ENCODE data around the gene WDR46.
"Not testable (repeated sequence)": the region's sequence is repeated elsewhere in the genome, so short reads cannot be mapped to it uniquely, and the experiment has no call there.

Gene WDR46

DNA sequence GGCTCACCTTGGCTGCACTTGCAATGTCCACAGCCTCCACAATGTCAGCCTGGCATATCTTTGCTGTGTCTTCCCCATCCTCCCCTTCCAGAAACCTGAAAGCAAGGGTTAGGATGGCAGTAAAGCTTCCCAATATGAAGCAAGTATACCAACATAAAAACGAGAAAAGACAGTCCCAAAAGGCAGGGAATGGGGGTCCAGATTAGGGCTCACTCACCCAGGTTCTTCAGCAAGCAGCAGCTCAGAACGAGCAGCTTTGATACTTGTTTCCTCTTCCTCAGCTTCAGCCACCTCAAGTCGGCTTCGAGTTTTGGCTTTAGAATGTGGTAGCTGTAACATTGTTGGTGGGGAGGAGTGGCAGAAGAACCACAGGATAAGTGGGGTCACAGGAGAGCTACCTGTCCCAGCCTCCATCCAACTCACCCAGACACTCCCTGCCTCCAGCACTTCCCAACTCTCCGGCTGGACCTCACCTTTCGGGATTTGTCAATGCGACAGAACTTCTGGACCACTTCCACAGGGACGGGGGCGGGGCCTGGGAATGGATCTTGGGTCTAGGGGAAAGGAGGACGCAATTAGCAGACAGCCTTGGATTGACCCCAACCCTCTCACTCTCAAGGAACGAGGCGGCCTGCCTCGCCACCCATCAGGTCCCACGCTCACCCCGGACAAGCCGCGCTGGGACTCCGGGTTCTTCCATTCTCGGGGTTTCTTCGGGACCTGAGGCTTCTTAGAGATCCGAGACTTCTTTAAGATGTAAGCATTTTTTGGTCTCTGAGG, 708 bp downstream of the WDR46 start:
- DNase-seq (ENCODE audit: low read depth in 2 of 2): no peak

GRCh38 chr6:33286946-33287914, 1.8 kb downstream of the WDR46 start:
- no peak for DNase-seq (ENCODE audit: low read depth in 2 of 2)

- DNase-seq (ENCODE audit: low read depth in 2 of 2): not testable (repeated sequence)
These were observed 3.8 kb downstream of the WDR46 start for GRCh38 chr6:33285214-33285613.

DNA sequence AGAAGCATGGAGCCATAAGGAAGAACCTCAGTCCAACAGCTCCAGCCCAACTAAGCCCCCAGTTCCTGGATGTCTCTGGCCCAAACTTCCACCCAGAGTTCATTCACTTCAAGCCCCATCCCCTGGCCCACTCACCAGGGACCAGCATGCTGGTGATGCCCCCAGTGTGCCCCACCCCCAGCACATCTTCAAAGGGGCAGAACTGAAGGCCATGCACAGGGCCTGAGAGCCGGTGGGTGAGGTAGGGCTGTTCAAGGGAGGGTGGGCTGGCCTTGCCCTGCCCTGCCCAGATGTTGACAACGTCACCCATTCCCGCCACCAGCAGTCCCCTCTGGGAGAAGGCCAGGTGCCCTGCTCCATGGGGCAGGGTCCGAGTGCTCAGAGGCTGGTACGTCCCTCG, 8.5 kb downstream of the WDR46 start:
- DNase-seq (ENCODE audit: low read depth in 2 of 2): no peak

DNA sequence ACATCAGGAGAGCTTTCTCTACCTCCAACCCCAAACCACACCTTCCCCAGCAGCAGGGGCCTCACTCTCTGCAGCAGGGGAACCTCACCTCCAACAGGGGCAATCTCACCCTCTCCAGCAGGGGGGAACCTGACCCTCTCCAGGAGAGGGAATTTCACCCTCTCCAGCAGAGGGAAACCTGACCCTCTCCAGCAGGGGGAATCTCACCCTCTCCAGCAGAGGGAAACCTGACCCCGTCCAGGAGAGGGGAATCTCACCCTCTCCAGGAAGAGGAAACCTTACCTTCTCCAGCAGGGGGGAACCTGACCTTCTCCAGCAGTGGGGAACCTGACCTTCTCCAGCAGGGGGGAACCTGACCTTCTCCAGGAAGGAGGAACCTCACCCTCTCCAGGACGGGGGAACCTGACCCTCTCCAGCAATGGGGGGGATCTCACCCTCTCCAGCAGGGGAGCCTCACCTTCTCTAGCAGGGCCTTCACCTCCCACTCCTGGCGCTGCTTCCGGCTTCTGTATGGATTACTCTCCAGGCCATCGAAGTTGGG, 9.0 kb downstream of the WDR46 start:
- DNase-seq (ENCODE audit: low read depth in 2 of 2): no peak

DNA sequence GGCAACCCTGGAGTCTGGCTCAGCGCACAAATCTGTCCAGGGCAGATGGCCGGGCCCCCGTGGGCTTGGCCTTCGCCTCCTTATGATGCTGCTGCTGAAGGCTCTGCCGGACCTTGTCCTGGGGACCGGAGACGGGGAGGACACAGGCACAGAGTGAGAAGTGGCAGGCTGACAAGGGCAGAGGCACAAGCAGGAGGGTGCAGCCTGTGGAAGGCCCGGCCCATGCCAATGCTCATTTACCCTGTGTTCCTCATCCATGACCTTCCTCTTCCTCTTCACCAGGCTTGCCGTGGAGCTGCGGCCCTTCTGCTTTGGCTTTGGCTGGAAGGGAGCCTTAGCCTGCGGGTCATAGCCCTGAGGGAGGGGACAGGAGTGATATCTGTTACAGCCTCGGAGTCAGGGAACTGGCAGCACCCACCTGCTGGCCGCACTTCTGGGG, 9.8 kb downstream of the WDR46 start:
- no peak for DNase-seq (ENCODE audit: low read depth in 2 of 2)

DNA sequence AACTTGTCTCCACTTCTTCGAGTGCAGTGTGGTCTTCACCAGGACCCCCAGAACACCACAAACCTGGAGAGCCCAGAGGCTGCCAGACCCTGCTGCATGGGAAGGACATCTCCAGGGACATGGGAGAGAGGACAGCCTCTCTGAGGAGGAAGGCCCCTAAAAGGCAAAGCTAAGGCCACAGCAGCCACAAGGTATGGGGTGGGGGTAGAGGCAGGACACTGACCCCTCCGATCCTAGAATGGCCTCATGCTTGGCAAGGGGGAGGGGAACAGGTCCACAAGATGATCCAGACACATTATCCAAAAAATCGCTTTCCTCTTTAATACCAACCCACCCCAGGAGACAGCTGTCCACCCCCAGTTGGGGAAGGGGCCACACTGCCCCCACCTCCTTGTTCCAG, 10.2 kb downstream of the WDR46 start:
- DNase-seq (ENCODE audit: low read depth in 2 of 2): no peak

- no peak for DNase-seq (ENCODE audit: low read depth in 2 of 2)
These were observed 10.7 kb downstream of the WDR46 start for GRCh38 chr6:33278392-33278741.

- DNase-seq (ENCODE audit: low read depth in 2 of 2): no peak
These were observed 11.2 kb downstream of the WDR46 start for GRCh38 chr6:33277663-33278391.

DNA sequence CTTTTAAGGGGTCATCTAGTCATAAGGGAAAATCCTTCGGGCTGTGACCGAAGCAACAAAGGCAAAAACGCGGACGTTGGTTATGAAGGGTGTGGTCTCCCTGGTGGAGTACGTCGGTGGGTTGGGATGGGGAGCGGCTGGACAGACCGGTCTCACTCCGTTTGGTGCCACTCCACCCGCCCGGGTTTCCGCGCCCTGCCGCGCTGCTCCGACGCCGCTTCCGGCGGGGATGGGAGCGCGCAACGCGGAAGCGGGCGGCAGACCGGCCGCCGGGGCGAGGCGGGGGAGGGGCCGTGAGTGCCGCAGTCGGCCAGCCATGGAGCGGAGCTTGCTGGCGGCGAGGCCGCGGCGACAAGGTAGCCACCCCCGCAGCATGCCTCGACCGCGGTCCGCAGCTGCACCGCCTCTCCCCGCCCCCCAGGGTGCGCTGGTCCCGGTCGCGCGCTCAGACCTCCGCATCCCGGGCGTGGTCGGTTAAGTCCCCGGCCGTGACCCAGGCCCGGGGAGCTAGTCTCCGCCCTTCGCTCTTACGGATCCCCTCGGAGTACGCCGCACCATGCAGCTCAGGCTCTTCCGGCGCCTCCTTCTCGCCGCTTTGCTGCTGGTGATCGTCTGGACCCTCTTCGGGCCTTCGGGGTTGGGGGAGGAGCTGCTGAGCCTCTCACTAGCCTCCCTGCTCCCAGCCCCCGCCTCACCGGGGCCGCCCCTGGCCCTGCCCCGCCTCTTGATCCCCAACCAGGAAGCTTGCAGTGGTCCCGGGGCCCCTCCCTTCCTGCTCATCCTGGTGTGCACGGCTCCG, 12.0 kb downstream of the WDR46 start, which contains the start of gene B3GALT4:
Gene B3GALT4 (plus strand): TSS at position 260 of the 799 bp plus-strand sequence. CDS start 297 bp downstream, at position 557.
- peak; percentile 80 to 81 for DNase-seq (ENCODE audit: low read depth in 2 of 2)

DNA sequence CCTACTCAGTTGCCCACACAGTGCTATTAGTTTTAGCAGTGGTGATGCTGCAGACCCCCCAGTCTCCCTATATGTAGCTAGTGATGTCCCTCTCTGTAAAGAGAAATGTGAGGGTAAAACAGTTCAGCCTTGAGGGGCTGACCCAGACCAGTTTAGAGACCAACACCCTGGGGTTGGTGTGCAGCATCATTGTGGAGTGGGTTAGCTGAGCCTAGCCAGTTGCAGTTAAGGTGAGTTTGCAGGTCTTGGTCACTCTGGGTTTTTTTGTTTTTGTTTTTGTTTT, 12.5 kb downstream of the WDR46 start:
- DNase-seq (ENCODE audit: low read depth in 2 of 2): no peak

DNA sequence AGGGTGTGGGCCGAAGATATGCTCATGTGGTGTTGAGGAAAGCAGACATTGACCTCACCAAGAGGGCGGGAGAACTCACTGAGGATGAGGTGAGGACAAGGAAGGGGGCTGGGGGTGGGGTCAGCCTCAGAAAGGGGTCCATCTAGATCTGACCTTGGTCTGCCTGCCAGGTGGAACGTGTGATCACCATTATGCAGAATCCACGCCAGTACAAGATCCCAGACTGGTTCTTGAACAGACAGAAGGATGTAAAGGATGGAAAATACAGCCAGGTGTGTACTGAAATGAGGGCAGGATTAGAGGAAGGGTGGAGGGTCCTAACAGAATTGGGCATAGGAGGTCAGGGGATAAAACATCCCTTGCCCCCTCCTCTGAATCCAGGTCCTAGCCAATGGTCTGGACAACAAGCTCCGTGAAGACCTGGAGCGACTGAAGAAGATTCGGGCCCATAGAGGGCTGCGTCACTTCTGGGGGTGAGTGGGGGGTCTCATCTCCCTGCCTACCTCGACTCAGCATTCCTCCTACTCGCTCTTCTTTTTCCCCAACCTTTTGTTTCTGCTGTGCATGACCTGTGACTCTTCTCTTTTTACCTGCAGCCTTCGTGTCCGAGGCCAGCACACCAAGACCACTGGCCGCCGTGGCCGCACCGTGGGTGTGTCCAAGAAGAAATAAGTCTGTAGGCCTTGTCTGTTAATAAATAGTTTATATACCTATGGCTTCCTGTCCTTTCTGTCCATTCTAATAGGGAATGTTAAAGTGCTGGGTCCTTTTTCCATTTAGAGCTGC, 13.1 kb downstream of the WDR46 start:
- not testable (repeated sequence) for DNase-seq (ENCODE audit: low read depth in 2 of 2)

- no peak for DNase-seq (ENCODE audit: low read depth in 2 of 2)
These were observed 14.8 kb downstream of the WDR46 start for GRCh38 chr6:33273924-33274902.

DNA sequence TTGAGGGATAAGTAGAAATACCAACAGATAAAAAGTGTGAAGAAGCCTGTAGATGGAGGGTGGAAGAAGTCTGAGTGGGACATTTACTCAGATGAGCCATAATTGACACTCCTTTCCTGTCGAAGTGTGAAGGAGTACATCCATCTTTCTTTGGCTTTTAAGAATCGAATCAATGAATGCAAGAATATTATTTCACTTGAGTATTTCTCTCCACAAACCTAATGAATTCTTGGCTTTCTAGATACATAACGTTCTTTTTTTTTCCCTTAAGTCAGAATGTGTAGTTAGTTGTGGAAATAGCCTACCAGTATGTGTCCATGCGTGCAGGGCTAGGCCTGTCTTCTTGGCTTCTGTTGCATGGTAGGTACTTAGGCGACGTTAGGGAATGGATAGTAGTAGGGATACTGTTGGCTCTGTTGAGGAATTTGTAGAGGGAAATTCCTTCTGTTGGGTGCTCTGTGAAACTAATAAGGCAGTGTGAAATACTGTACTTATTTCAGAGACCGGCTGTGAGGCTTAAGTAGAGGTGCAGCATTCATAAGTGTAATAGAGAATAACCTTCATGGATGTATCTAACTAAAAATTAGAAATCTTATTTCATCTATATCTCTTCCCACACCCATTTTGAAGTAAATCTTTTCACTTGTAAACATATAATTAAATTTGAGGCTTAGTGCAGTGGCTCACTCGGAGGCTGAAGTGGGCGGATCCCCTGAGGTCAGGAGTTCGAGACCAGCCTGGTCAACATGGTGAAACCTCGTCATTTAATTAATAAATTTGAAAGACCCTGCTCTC, 15.7 kb downstream of the WDR46 start:
- no peak for DNase-seq (ENCODE audit: low read depth in 2 of 2)

DNA sequence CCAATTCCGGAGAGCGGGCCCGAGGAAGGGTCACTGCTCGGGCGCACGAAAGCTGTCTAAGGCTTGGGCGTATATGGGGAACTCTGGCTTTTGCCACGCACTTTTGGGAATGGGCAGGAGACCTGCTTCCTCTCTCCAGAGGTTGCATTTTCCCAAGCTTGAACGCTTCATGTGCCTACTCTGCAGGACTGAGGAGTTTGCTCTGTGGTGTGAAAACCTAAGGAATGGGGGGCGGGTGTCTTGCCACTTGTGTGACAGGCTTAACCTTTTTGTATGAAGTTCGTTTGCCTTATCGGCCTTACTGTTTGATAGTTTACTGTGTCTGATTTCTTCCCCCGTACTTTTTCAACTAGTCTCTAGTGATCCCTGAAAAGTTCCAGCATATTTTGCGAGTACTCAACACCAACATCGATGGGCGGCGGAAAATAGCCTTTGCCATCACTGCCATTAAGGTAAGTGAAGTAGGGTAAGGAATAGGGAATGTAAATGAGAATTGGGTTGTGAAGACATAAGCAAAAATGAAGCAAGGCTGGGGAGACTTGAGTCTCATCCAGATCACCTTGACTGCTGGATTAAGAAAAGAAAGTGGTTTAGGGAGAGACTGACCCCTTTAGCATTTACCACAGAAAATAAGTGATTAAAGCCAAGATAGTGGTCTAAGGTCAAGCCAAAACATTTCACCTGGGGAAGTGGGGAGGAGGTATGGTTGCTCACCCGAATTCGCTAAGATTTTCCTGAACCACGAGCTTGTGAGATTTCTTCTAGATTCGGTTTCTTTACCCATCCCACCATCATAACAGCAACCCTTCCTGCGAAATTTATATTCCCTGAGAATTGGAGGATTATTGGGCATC, 16.5 kb downstream of the WDR46 start:
- DNase-seq (ENCODE audit: low read depth in 2 of 2): no peak

DNA sequence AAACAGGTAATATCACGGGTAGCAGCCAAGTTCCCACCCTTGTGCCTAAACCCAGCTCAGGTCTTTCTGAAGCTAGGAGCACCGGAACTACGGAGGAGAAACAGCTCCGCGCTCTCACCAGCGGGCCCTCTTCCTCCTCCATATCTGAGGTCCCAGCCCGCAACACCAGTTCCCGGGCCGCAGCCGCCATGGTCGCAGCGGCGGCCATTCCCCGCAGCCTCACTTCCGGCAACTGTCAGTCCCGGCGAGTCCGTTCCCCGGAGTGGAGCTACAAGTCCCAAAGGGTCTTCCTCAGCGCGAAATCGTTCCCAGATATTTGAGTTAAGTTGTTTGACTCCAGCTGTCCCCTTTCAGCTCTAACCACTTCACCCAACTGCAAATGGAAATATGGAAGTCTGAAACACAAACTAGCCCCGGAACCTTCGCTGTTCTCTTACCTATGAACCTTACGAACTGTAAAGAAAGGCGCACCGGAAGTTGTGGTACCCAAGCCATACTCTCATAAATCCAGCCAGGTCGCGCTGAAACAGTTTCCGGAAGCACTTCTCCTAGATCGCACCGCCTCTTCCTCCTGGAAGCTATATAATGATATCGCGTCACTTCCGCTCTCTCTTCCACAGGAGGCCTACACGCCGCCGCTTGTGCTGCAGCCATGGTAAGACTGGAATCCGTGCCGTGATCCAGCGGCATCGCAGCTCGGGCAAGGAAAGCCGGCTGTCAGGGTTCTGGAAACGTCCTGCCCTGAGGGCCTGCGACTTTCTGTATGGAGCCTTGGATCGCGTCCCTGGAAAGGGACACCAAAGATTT, 17.4 kb downstream of the WDR46 start, which contains the start of the genes RPS18 and VPS52:
Gene RPS18 (plus strand): TSS at position 608 of the 807 bp plus-strand sequence. CDS start 45 bp downstream, at position 653.
Gene VPS52 (minus strand): TSS at position 409 of the 807 bp plus-strand sequence. CDS start 201 bp downstream, at position 208.
- peak; percentile 76 to 84 for DNase-seq (ENCODE audit: low read depth in 2 of 2)
